Hepatocyte (in vitro differentiated cells): ENCODE measurements around the gene AP3S1.
"Not testable (repeated sequence)": the region's sequence is repeated elsewhere in the genome, so short reads cannot be mapped to it uniquely, and the experiment has no call there.

Experiments
- EZH2 ChIP-seq: fragments of 200-600 bp; sonication (generic); IDR thresholded peaks from 2 replicates; pipeline ENCODE4 v1.6.1; 2016; ENCODE audit warnings: antibody characterized with exemption, mild to moderate bottlenecking, borderline replicate concordance
- TF ChIP-seq, protein P1 (sequence below): fragments of 200-600 bp; sonication (generic); IDR thresholded peaks from 2 replicates; pipeline ENCODE4 v1.5.1; 2016; ENCODE audit warnings: antibody characterized with exemption, mild to moderate bottlenecking; ENCODE audit not compliant: poor library complexity

GRCh38 chr5:115928578-115929407 is 87.1 kb downstream of the AP3S1 start:
- TF ChIP-seq, protein P1, sequence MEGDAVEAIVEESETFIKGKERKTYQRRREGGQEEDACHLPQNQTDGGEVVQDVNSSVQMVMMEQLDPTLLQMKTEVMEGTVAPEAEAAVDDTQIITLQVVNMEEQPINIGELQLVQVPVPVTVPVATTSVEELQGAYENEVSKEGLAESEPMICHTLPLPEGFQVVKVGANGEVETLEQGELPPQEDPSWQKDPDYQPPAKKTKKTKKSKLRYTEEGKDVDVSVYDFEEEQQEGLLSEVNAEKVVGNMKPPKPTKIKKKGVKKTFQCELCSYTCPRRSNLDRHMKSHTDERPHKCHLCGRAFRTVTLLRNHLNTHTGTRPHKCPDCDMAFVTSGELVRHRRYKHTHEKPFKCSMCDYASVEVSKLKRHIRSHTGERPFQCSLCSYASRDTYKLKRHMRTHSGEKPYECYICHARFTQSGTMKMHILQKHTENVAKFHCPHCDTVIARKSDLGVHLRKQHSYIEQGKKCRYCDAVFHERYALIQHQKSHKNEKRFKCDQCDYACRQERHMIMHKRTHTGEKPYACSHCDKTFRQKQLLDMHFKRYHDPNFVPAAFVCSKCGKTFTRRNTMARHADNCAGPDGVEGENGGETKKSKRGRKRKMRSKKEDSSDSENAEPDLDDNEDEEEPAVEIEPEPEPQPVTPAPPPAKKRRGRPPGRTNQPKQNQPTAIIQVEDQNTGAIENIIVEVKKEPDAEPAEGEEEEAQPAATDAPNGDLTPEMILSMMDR = not testable (repeated sequence)
- TF ChIP-seq EZH2 = not testable (repeated sequence)
